Fibroblast of pulmonary artery (primary cell): ENCODE measurements around the gene LILRA5.
"Not testable (repeated sequence)": the region's sequence is repeated elsewhere in the genome, so short reads cannot be mapped to it uniquely, and the experiment has no call there.

Source experiments
- DNase-seq: peaks from one replicate; pipeline ENCODE4 v3.0.0-alpha.2; 2010; ENCODE audit warnings: low read depth
- H3K4me3 ChIP-seq: replicated peaks from 2 replicates; pipeline ENCODE4 v1.5.1; 2011; ENCODE audit warnings: low read depth, mild to moderate bottlenecking, control low read depth, low read length, moderate library complexity
- TF ChIP-seq, protein P1 (sequence below): IDR thresholded peaks from 2 replicates; pipeline ENCODE4 v1.5.1; 2011; ENCODE audit warnings: mild to moderate bottlenecking, control low read depth, low read length, inconsistent platforms; ENCODE audit errors: missing control alignments

LILRA5 gene

DNA sequence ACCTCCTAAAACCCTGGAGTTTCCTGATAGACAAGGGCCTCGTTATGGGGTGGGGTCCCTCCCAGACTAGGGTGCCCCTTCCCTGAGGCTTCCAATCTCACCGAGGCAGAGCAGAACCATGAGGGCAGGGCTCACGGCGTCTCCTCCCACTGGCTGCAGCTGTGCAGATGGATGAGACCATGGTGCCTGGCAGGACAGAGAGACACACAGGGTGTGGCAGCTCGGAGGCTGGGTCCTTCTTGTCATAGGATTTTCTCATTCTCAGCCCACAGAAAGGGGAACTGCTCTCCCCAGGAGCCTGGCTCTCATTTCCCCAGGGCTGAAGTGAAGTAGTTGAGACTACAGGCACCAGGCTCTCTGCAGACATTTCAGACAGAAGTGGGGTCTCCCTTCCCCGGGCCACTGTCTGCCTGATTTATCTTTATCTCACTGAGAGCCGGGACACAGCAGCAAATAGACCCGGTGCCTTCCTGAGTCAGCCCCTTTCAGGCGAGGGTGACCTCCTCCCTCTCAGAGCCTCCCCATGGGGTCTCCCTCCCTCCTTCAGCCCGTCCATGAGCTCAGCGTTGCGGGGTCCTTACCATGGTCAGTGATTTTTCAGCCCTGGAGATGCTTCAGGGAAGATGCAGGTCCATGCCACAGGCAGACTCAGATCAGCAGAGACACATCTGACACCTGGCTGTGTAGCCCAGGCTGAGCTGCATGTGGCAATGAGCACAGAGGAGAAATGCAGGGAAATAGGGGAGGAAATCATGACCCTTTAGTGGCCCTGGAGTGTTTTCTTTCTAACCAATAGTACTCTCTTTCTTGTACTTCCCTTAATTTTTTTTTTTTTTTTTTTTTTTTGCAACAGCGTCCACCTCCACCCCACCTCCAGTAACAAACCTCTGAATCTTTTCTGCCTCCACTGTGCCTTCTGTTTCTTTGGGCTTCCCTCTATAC is at the start of gene LILRA5:
LILRA5 (minus strand) TSS at position 731 of the 942 bp plus-strand sequence; CDS start at position 584, 147 bp downstream.
- TF ChIP-seq, protein P1, sequence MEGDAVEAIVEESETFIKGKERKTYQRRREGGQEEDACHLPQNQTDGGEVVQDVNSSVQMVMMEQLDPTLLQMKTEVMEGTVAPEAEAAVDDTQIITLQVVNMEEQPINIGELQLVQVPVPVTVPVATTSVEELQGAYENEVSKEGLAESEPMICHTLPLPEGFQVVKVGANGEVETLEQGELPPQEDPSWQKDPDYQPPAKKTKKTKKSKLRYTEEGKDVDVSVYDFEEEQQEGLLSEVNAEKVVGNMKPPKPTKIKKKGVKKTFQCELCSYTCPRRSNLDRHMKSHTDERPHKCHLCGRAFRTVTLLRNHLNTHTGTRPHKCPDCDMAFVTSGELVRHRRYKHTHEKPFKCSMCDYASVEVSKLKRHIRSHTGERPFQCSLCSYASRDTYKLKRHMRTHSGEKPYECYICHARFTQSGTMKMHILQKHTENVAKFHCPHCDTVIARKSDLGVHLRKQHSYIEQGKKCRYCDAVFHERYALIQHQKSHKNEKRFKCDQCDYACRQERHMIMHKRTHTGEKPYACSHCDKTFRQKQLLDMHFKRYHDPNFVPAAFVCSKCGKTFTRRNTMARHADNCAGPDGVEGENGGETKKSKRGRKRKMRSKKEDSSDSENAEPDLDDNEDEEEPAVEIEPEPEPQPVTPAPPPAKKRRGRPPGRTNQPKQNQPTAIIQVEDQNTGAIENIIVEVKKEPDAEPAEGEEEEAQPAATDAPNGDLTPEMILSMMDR: no peak
- no peak for DNase-seq
- H3K4me3 ChIP-seq: no peak within 1 kb of the TSS

DNA sequence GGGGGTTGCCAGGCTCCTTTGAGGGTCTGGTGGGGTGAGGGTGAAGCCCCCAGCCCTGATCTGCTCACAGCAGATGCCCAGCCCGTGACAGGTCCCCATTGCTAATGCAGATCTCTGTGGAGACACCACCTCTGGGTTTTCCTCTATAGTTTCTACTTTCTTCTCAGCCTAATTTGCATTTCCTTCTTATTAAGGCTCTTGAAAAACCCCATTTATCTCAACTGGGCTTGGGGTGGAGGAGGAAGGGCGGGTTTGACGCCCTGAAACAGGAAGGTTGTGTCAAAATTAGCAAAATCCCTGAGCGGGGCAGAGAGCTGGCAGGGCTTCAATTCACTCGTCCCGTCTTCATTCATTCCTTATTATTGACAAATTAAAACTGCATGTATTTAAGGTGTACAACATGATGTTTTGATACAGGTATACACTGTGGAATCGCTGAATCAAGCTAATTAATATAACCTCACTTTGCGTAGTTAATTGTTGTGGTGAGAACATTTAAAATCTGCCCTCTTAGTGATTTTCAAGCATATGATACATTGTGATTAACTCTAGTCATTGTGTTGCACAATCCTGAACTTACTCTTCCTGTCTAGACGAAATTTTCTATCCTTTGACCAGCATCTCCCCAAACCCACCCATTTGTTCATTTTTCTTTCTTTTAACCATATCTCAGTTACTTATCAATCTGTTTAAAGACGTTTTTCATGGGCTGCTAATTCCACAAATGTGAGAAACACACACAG is 48.9 kb upstream of the LILRA5 start:
- DNase-seq, H3K4me3 ChIP-seq: not testable (repeated sequence)

DNA sequence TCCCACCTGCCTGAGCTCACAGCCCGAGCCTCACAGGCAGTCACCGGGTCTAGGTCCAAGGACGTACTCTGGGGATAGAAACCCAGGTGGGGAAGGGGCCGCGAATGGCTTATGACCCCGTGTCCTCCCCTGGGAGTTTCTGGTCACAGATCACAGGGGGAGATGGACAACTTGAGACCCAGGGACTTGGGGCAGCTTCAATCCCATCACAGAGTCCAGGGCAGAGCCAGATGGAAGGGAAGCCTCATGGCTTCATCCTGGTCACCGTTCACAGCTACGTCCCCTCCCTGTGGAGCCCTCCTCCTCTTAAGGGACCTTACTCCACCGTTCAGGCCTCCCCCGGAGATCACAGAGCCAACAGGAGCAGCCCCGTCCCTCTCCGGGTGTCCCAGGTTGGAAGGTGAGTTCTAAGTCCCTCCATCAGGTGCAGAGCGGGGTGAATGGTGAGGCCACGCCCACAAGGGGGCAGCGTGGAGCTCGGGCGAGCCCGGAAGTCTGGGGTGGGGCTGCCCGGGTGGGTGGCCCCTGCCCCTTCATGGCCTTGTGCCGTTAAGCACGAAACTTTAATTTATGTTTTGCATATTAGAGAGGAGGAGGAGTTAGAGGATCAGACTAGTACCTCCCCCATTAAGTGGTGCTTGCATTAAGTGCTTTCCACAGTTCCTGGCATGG is 46.3 kb upstream of the LILRA5 start:
- not testable (repeated sequence) for DNase-seq, H3K4me3 ChIP-seq

DNA sequence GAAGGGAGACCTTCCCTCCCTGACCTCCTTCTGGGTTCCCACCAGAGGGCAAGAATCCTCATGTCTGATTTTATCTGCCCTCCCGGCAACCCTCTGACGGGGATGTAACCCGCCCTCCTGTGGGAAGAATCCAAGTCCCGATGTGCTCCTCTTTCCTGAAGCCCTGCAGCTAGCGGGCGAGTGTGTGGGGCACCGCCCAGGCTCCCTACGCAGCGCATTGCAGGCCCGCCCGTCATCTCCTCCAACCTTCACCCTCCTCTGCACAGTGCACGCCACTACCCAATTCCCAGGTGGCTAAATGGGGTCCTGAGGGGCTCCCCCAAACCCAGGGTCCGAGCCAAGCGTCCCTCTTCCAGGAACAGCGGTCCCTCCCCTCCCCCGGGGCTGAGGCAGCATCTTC is 44.4 kb upstream of the LILRA5 start:
- TF ChIP-seq, protein P1: no peak
- no peak overlapping the region for H3K4me3 ChIP-seq
- DNase-seq: no peak

DNA sequence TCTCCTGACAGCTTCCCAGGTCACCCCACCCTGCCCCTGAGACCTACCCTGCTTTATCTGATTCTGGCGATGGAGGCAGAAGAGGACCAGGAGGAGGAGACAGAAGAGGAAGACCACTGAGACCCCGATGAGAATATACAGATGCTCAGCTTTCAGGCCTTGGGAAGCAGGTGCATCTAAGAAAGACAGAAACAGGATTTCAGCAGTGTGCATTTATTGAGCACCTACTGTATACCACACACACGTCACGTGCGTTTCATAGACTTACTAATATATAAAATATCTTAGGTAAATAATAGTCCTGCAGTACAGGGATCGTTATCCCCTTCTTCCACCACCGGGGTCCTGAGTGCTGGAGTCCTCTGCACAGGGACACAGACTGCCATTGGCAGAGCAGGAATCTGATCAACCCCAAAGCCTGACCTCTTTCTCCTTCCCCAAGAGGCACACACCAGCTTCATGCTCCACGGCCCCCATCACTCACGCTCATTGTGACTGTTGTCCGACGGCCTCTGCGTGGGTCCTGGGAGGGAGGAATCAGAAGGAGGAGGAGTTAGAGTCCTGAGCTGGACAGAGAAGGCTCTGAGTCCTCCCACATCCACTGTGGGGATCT is 43.6 kb upstream of the LILRA5 start:
- TF ChIP-seq, protein P1: no peak
- DNase-seq: no peak
- H3K4me3 ChIP-seq: no peak overlapping the region

DNA sequence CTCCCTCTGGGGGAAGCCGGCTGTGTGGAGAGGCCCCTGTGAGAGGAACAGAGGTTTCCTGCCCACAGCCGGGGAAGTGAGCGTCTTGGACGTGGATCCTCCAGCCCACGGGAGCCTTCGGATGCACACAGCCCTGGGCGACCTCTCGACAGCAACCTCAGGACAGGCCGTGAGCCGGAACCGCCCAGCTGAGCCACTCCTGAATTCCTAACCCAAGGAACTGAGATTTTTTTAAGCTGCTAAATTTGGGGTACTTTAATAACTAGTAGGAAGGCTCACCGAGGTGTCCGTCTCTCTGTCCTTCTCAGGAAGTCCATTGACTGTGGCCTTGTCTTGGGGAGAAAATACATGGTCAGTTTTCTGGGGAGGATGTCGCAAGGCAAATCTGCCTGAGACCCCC is 42.7 kb upstream of the LILRA5 start:
- TF ChIP-seq, protein P1: no peak
- DNase-seq: no peak
- H3K4me3 ChIP-seq: no peak overlapping the region

DNA sequence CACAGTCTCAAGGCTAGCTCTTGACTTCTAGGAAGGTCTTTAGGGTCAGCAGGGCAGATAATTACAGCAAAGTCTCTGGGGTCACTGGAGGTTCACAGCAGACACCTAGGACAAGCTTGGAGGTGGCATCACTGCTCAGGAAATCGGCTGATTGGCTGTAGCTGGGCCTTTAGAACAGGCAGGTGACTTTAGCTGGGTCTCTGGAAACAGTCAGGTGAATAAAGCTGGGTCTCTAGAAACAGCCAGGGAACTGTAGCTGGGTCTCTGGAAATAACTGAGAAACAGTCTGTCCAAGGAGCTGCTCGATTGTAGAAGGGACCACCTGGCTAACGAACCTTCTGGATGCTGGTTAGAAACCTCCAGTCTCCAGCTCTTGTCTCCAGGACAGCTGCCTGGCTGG is 41.8 kb upstream of the LILRA5 start:
- no peak overlapping the region for H3K4me3 ChIP-seq
- TF ChIP-seq, protein P1: no peak
- DNase-seq: no peak
